ENCODE data around the gene AR. TPM values are rescaled to one million over a fixed set of nuclear protein-coding genes. Genes with fewer than 3 reads are reported as not detected.

The AR gene
- total RNA-seq, 4 donors from 2014 or later, result 2.7 to 6.3 (median 4.3) TPM

- no peak overlapping the region for H3K27ac ChIP-seq (replicated peaks in 1 of 4)
- no peaks in the 10 kb centered on the region for H3K36me3 ChIP-seq
- intact Hi-C loops (cut with DNase I), result no loop called here
- 67% methylated on average over 5 of the region's 5 CpGs for WGBS
- H3K4me3 ChIP-seq, result no peak overlapping the region
- H3K27me3 ChIP-seq, result no peaks in the 10 kb centered on the region
- no peak for TF ChIP-seq POLR2A (IDR thresholded peaks at IDR 0.05; ENCODE audit: low read depth)
- TF ChIP-seq POLR2AphosphoS5 (IDR thresholded peaks at IDR 0.05), result no peak
- no peak for TF ChIP-seq CTCF (IDR thresholded peaks at IDR 0.05)
- TF ChIP-seq EP300 (IDR thresholded peaks at IDR 0.05), result no peak
- peak; percentile 7 for DNase-seq (ENCODE audit: extremely low spot score)
- H3K4me1 ChIP-seq, result peaks cover 0 to 3% (median 0%) of the 10 kb centered on the region in 4 donors
- no peaks in the 10 kb centered on the region for H3K9me3 ChIP-seq
Observed at GRCh38 chrX:67723580-67724351, 179.9 kb downstream of the AR start.

GRCh38 chrX:67724359-67725110 is 180.7 kb downstream of the AR start:
- TF ChIP-seq POLR2AphosphoS5 (IDR thresholded peaks at IDR 0.05), result no peak
- no peak for TF ChIP-seq POLR2A (IDR thresholded peaks at IDR 0.05; ENCODE audit: low read depth)
- no peak for TF ChIP-seq CTCF (IDR thresholded peaks at IDR 0.05)
- TF ChIP-seq EP300 (IDR thresholded peaks at IDR 0.05), result no peak
- H3K9me3 ChIP-seq, result no peaks in the 10 kb centered on the region
- peaks cover 0 to 3% (median 0%) of the 10 kb centered on the region in 4 donors for H3K4me1 ChIP-seq
- H3K27me3 ChIP-seq, result peaks cover 0 to 4% (median 0%) of the 10 kb centered on the region in 4 donors
- H3K4me3 ChIP-seq, result no peak overlapping the region
- DNase-seq (ENCODE audit: extremely low spot score), result peak; percentile 34
- intact Hi-C loops (cut with DNase I), result no loop called here
- no peaks in the 10 kb centered on the region for H3K36me3 ChIP-seq
- H3K27ac ChIP-seq (replicated peaks in 1 of 4), result no peak overlapping the region
- 55% methylated on average over 5 of the region's 5 CpGs for whole genome bisulfite sequencing

GRCh38 chrX:67725471-67725870 is 181.7 kb downstream of the AR start:
- H3K4me1 ChIP-seq, result peaks cover 0 to 3% (median 0%) of the 10 kb centered on the region in 4 donors
- H3K9me3 ChIP-seq, result no peaks in the 10 kb centered on the region
- H3K27me3 ChIP-seq, result peaks cover 0 to 4% (median 0%) of the 10 kb centered on the region in 4 donors
- TF ChIP-seq CTCF (IDR thresholded peaks at IDR 0.05) (no peak), POLR2AphosphoS5 (IDR thresholded peaks at IDR 0.05) (no peak), EP300 (IDR thresholded peaks at IDR 0.05) (no peak), POLR2A (IDR thresholded peaks at IDR 0.05; ENCODE audit: low read depth) (no peak)
- H3K27ac ChIP-seq (replicated peaks in 1 of 4), result no peak overlapping the region
- H3K36me3 ChIP-seq, result no peaks in the 10 kb centered on the region
- H3K4me3 ChIP-seq, result no peak overlapping the region
- DNase-seq (ENCODE audit: extremely low spot score), result no peak
- intact Hi-C loops (cut with DNase I), result no loop called here
- 82% methylated on average over 2 of the region's 2 CpGs for WGBS

GRCh38 chrX:67726018-67726417 is 182.2 kb downstream of the AR start:
- WGBS, result 14% methylated on average over 1 of the region's 1 CpG
- intact Hi-C loops (cut with DNase I), result no loop called here
- H3K4me3 ChIP-seq, result no peak overlapping the region
- H3K27me3 ChIP-seq, result peaks cover 0 to 4% (median 0%) of the 10 kb centered on the region in 4 donors
- peaks cover 0 to 3% (median 0%) of the 10 kb centered on the region in 4 donors for H3K4me1 ChIP-seq
- TF ChIP-seq POLR2A (IDR thresholded peaks at IDR 0.05; ENCODE audit: low read depth), result no peak
- no peak for TF ChIP-seq CTCF (IDR thresholded peaks at IDR 0.05)
- no peak for TF ChIP-seq EP300 (IDR thresholded peaks at IDR 0.05)
- no peak for TF ChIP-seq POLR2AphosphoS5 (IDR thresholded peaks at IDR 0.05)
- no peak overlapping the region for H3K27ac ChIP-seq (replicated peaks in 1 of 4)
- H3K9me3 ChIP-seq, result no peaks in the 10 kb centered on the region
- no peaks in the 10 kb centered on the region for H3K36me3 ChIP-seq
- DNase-seq (ENCODE audit: extremely low spot score), result no peak

Data from esophagus muscularis mucosa (tissue), 4 donors.